ENCODE data around the gene L1TD1. TPM values are rescaled to one million over a fixed set of nuclear protein-coding genes. Genes with fewer than 3 reads are reported as not detected.

The L1TD1 gene
- total and polyA plus RNA-seq, 2 of the 13 experiments (the other 11 are each of a cell fraction or from before 2014, with no cell fraction given), result not detected

DNA sequence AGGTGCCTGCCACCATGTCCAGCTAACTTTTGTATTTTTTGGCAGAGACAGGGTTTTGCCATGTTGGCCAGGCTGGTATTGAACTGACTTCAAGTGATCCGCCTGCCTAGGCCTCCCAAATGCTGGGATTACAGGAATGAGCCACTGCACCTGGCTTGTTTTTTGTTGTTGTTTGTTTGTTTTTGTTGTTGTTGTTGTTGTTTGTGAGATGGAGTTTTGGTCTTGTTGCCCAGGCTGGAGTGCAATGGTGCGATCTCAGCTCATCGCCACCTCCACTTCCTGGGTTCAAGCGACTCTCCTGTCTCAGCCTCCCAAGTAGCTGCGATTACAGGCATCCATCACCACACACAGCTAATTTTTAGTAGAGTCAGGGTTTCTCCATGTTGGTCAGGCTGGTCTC, 7.1 kb upstream of the L1TD1 start:
- FAIRE-seq (no peak), ATAC-seq (no peak), DNase-seq (ENCODE audit: low spot score) (no peak)
- ChIA-PET CTCF (ENCODE audit: low intra/inter-chr PET ratio, low total read pairs) (no interaction called here), POLR2A (no interaction called here)
- no TSS peak for BruUV-seq (replicated peaks)
- in situ Hi-C loops (cut with HindIII; ENCODE audit: extremely low pct_ligation_motif_present, low pct_unique_long_range_greater_than_20kb) (no loop called here), intact Hi-C loops (cut with micrococcal nuclease; ENCODE audit: unreplicated experiment) (no loop called here)
- H2AFZ ChIP-seq (ENCODE audit: low read length), result no peak overlapping the region
- 0 out of 2 replicates have a peak, but pooled peaks cover 7% of the 10 kb centered on the region for H3K4me1 ChIP-seq (ENCODE audit: insufficient read depth, low read length)
- no peak overlapping the region for H3K9ac ChIP-seq (ENCODE audit: insufficient read depth, low read depth, low read length)
- H3K4me2 ChIP-seq (ENCODE audit: low read depth, low read length), result no peak overlapping the region
- no peaks in the 10 kb centered on the region for H3K27me3 ChIP-seq (ENCODE audit: control insufficient read depth in 1 of 2, insufficient read depth in 2 of 2, low read length in 2 of 2)
- no peaks in the 10 kb centered on the region for H4K20me1 ChIP-seq (ENCODE audit: insufficient read depth, low read length)
- no peak overlapping the region for H3K4me3 ChIP-seq (replicated peaks in 1 of 3; ENCODE audit: insufficient read depth in 1 of 3, low read depth in 2 of 3, low read length in 3 of 3)
- WGBS (ENCODE audit: low lambda C conversion rate), result 96% methylated on average over 5 of the region's 5 CpGs
- H3K79me2 ChIP-seq (ENCODE audit: insufficient read depth, low read length), result no peaks in the 10 kb centered on the region
- no peaks in the 10 kb centered on the region for H3K9me3 ChIP-seq (ENCODE audit: low read length)
- H3K27ac ChIP-seq (ENCODE audit: extremely low read length, insufficient read depth, low read length), result no peak overlapping the region
- TF ChIP-seq FOXP1 (IDR thresholded peaks at IDR 0.05) (0 out of 2 replicates have a peak, but pooled peaks have one; percentile 46), FOXP1 (CRISPR knock-in tag; IDR thresholded peaks at IDR 0.05) (no peak), ZNF883 (CRISPR knock-in tag; IDR thresholded peaks at IDR 0.05; ENCODE audit: not compliant biosample characterization) (no peak)
- no peaks in the 10 kb centered on the region for H3K36me3 ChIP-seq (replicated peaks in 1 of 2; ENCODE audit: control insufficient read depth in 1 of 2, insufficient read depth in 2 of 2, low read length in 2 of 2)

DNA sequence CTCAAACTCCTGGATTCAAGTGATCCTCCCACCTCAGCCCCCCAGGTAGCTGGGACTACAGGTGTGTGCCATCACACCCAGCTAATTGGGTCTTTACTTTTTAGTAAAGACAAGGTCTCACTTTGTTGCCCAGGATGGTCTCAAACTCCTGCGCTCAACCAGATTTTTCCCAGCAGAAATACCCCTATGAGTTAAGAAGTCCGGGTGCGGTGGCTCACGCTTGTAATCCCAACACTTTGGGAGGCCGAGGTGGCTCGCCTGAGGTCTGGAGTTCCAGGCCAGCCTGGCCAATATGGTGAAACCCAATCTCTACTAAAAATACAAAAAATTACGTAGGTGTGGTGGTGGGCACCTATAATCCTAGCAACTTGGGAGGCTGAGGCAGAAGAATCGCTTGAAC, 6.5 kb upstream of the L1TD1 start:
- FAIRE-seq (no peak), ATAC-seq (no peak), DNase-seq (ENCODE audit: low spot score) (no peak)
- H3K27ac ChIP-seq (ENCODE audit: extremely low read length, insufficient read depth, low read length), result no peak overlapping the region
- H3K9me3 ChIP-seq (ENCODE audit: low read length), result no peaks in the 10 kb centered on the region
- no TSS peak for BruUV-seq (replicated peaks)
- H2AFZ ChIP-seq (ENCODE audit: low read length), result no peak overlapping the region
- intact Hi-C loops (cut with micrococcal nuclease; ENCODE audit: unreplicated experiment) (no loop called here), in situ Hi-C loops (cut with HindIII; ENCODE audit: extremely low pct_ligation_motif_present, low pct_unique_long_range_greater_than_20kb) (no loop called here)
- H3K4me3 ChIP-seq (replicated peaks in 1 of 3; ENCODE audit: insufficient read depth in 1 of 3, low read depth in 2 of 3, low read length in 3 of 3), result no peak overlapping the region
- 0 out of 2 replicates have a peak, but pooled peaks cover 7% of the 10 kb centered on the region for H3K4me1 ChIP-seq (ENCODE audit: insufficient read depth, low read length)
- H3K27me3 ChIP-seq (ENCODE audit: control insufficient read depth in 1 of 2, insufficient read depth in 2 of 2, low read length in 2 of 2), result no peaks in the 10 kb centered on the region
- no peak overlapping the region for H3K4me2 ChIP-seq (ENCODE audit: low read depth, low read length)
- WGBS (ENCODE audit: low lambda C conversion rate), result 81% methylated on average over 8 of the region's 8 CpGs
- H3K79me2 ChIP-seq (ENCODE audit: insufficient read depth, low read length), result no peaks in the 10 kb centered on the region
- CTCF ChIA-PET (ENCODE audit: low intra/inter-chr PET ratio, low total read pairs), result no interaction called here
- no peaks in the 10 kb centered on the region for H4K20me1 ChIP-seq (ENCODE audit: insufficient read depth, low read length)
- H3K36me3 ChIP-seq (replicated peaks in 1 of 2; ENCODE audit: control insufficient read depth in 1 of 2, insufficient read depth in 2 of 2, low read length in 2 of 2), result no peaks in the 10 kb centered on the region
- H3K9ac ChIP-seq (ENCODE audit: insufficient read depth, low read depth, low read length), result no peak overlapping the region
- POLR2A ChIA-PET, result no interaction called here
- no peak for TF ChIP-seq NFATC3 (CRISPR knock-in tag; IDR thresholded peaks at IDR 0.05)
- TF ChIP-seq, protein P1, sequence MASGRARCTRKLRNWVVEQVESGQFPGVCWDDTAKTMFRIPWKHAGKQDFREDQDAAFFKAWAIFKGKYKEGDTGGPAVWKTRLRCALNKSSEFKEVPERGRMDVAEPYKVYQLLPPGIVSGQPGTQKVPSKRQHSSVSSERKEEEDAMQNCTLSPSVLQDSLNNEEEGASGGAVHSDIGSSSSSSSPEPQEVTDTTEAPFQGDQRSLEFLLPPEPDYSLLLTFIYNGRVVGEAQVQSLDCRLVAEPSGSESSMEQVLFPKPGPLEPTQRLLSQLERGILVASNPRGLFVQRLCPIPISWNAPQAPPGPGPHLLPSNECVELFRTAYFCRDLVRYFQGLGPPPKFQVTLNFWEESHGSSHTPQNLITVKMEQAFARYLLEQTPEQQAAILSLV (CRISPR knock-in tag; IDR thresholded peaks at IDR 0.05; ENCODE audit: borderline replicate concordance), result no peak
- TF ChIP-seq, protein P2, sequence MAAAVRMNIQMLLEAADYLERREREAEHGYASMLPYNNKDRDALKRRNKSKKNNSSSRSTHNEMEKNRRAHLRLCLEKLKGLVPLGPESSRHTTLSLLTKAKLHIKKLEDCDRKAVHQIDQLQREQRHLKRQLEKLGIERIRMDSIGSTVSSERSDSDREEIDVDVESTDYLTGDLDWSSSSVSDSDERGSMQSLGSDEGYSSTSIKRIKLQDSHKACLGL (CRISPR knock-in tag; IDR thresholded peaks at IDR 0.05), result no peak
- no peak for TF ChIP-seq SMARCC2 (IDR thresholded peaks at IDR 0.05)
- no peak for TF ChIP-seq ZNF878 (CRISPR knock-in tag; IDR thresholded peaks at IDR 0.05)
- TF ChIP-seq, protein P3, sequence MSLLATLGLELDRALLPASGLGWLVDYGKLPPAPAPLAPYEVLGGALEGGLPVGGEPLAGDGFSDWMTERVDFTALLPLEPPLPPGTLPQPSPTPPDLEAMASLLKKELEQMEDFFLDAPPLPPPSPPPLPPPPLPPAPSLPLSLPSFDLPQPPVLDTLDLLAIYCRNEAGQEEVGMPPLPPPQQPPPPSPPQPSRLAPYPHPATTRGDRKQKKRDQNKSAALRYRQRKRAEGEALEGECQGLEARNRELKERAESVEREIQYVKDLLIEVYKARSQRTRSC (CRISPR knock-in tag; IDR thresholded peaks at IDR 0.05; ENCODE audit: low read depth), result no peak
- TF ChIP-seq ZNF775 (CRISPR knock-in tag; IDR thresholded peaks at IDR 0.05; ENCODE audit: borderline replicate concordance), result no peak
- no peak for TF ChIP-seq ZNF660 (CRISPR knock-in tag; IDR thresholded peaks at IDR 0.05; ENCODE audit: borderline replicate concordance, low read depth)
- no peak for TF ChIP-seq ZBTB7A (CRISPR knock-in tag; IDR thresholded peaks at IDR 0.05)
- no peak for TF ChIP-seq HNF1A (IDR thresholded peaks at IDR 0.05; ENCODE audit: low read depth)
- TF ChIP-seq HNF1A (CRISPR knock-in tag; IDR thresholded peaks at IDR 0.05; ENCODE audit: borderline replicate concordance), result no peak
